Neural cell (in vitro differentiated cells): ENCODE measurements around the gene FAM83G.

Experiments
- CTCF ChIP-seq: fragments of 450-650 bp; IDR thresholded peaks from 2 replicates; pipeline ENCODE4 v1.5.1; 2014; ENCODE audit warnings: antibody characterized with exemption, mild to moderate bottlenecking, moderate library complexity; ENCODE audit not compliant: poor library complexity, severe bottlenecking
- EP300 ChIP-seq: fragments of 450-650 bp; conservative IDR thresholded peaks from 2 replicates; pipeline ENCODE4 v1.6.1; 2014; ENCODE audit warnings: antibody characterized with exemption, mild to moderate bottlenecking, moderate library complexity; ENCODE audit not compliant: poor library complexity, severe bottlenecking
- EZH2 ChIP-seq: fragments of 200-600, 300-800 bp; shearing (Covaris generic), sonication (generic); IDR thresholded peaks from 2 replicates; pipeline ENCODE4 v1.6.1; 2014; ENCODE audit warnings: antibody characterized with exemption, low read length, borderline replicate concordance, mild to moderate bottlenecking; ENCODE audit not compliant: insufficient read depth, poor library complexity, severe bottlenecking
- POLR2AphosphoS5 ChIP-seq: IDR thresholded peaks from 2 replicates; pipeline ENCODE4 v1.6.1; 2012
- SMC3 ChIP-seq: fragments of 450-650 bp; conservative IDR thresholded peaks from 2 replicates; pipeline ENCODE4 v1.6.1; 2014; ENCODE audit warnings: antibody characterized with exemption, mild to moderate bottlenecking, moderate library complexity; ENCODE audit not compliant: poor library complexity

GRCh38 chr17:18981335-18981641 is 23.3 kb downstream of the FAM83G start:
- TF ChIP-seq CTCF, result no peak
- TF ChIP-seq EZH2, result no peak
- TF ChIP-seq POLR2AphosphoS5, result no peak
- no peak for TF ChIP-seq EP300
- TF ChIP-seq SMC3, result no peak
